Activated CD4-positive, alpha-beta T cell treated with anti-CD3 and anti-CD28 coated beads, Interleukin-2, amount 50 U/mL, for 1 hour (primary cell): Measurements from ENCODE around the gene PDLIM4.

Source experiments
- DNase-seq: peaks from one replicate; pipeline ENCODE4 v3.0.0-alpha.2; 2020

Gene PDLIM4

DNA sequence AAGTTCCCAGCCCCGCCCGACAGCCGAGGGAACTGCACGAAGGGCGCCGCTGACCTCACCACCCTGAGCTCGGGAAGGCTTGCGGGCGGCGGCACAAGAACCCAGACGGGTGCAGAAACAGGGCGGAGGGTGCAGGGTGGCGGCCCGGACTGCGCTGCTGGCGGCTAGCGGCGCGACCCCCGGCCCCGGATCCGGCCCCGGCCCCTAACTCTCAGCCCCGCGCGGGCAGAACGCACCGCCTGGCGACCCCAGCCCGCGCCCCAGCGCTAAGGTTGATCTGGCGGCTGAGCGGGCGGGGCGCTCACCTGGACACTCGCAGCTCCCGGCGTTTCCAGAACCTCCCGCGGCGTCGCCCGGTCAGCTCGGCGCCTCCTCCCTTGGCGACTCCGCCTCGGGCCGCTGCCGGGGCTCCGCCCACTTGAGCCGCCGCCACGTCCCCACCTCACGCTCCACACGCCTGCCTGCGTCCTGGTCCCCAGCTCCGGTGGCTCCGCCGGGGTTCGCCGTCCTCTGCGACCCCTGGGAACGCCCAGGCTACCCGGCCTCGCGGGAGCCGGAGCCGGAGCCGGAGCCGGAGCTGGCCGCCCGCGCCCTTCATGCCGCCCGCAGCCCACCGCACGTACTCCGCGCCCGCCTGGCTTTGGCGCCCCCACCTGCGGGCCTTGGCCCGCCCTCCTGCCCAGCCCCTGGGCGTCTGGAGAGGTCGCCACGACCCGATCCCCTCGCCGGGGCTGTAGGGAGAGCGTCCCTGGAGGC, 29.8 kb upstream of the PDLIM4 start, which contains the start of gene P4HA2:
Gene P4HA2, minus strand, starts transcription at position 369 of the 756 bp plus-strand sequence. CDS start 9,227 bp downstream, outside the sequence.
- peak; percentile 10 for DNase-seq

DNA sequence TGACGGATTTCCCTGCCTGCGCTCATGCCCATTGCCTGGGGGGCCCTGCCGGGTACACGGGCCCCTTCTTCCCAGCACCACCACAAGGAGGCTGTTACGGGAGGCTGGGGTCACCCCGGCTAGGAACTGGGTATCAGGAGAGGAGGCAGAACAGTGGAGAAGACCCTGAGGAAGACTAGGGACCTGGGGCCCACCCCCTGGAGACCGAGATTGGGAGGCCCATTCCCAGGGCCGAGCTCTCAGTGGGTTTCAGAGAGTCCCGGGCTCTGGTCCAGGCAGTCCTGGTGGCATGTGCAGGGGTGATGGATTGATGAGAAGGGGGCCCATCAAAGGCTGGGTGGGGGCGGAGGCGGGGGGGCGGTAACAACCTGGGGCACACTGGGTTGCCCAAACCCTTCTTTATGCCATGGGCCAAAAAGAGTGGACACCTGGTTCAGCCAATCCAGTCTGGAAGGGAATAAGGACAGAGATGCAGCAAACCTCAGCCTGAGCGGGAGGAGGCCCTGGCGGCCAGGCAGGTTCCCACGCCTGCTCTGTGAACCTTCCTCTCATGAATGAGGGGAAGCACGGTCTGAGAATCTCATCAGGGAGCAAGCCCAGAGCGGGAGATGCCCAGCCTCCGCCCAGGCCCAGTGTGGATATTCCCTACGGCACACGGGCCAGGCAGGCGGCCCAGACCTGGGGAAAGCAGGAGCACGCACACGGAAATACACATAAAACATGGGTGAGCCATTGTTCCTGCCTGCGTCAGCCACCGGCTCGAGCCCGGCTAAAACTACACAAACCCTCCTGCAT, 29.1 kb upstream of the PDLIM4 start:
- no peak for DNase-seq

DNA sequence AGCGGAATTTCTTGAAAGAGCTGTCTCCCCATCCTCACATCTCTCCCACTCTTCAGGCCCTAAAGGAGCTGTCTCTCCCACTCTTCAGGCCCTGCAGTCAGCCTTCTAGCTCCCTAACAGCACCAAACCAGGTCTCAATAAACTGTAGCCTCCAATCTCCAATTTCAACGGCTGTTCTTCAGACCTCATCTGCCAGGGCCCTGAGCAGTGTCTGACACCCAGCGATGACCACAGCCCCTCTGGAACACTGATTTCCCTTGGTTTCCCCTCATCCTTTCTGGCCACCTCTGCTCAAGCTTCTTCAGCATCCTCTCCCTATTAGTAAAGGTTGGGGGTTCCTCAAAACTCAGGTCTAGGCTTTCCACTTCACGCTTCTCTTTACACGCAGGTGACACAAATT, 28.3 kb upstream of the PDLIM4 start:
- no peak for DNase-seq

DNA sequence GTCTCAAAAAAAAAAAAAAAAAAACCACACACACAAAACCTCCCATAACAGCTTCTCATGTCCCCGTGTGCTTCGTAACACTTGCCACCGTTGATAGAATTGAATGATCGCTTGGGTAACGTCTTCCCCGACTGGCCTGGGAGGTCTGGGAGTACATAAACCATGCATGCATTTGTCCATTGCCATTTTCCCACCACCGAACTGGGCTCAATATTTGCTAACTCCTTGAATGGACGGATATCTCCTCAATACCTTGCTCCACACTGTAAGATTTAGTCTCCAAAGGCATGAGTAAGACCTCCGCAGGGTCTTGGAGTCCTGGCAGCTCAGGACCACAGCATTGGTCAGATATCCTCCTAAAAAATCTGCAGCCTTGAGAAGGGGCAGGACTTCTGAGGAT, 26.6 kb upstream of the PDLIM4 start:
- no peak for DNase-seq

DNA sequence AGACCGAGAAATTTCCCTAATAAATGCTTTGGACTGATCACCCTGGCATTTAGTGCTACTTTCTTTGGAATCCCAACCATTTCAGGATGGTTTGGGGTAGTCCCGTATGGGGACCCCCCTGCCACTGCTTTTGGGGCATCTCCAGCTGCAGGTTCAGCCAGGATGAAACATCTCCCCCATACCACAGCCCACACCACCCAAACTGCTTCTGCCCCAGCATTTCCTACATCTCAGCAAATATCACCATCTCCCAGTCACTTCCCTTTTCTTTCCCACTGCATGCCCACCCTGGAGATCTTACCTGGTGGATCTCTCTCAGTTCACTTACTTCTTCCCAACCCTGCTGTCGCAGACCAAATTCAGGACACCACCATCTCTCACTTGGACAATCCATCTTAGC, 25.0 kb upstream of the PDLIM4 start:
- no peak for DNase-seq

DNA sequence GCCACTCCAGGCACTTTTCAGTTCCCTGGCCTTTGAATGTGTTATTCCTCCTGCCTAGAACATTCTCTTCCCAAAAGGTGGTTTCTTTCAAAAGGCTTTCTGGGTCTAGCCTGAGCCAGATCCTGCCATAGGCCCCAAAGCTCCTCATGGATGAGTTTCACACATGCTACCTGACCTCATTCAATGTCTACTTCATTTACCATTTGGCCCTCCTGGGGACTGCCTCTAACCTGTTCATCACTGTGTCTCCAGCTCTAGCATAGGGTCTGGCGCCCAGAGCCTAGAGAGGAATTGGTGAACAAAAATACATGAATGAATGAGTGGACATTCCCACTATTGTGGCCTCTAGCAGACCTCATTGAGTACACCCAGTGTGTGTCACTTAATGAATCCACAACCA, 24.4 kb upstream of the PDLIM4 start:
- no peak for DNase-seq

DNA sequence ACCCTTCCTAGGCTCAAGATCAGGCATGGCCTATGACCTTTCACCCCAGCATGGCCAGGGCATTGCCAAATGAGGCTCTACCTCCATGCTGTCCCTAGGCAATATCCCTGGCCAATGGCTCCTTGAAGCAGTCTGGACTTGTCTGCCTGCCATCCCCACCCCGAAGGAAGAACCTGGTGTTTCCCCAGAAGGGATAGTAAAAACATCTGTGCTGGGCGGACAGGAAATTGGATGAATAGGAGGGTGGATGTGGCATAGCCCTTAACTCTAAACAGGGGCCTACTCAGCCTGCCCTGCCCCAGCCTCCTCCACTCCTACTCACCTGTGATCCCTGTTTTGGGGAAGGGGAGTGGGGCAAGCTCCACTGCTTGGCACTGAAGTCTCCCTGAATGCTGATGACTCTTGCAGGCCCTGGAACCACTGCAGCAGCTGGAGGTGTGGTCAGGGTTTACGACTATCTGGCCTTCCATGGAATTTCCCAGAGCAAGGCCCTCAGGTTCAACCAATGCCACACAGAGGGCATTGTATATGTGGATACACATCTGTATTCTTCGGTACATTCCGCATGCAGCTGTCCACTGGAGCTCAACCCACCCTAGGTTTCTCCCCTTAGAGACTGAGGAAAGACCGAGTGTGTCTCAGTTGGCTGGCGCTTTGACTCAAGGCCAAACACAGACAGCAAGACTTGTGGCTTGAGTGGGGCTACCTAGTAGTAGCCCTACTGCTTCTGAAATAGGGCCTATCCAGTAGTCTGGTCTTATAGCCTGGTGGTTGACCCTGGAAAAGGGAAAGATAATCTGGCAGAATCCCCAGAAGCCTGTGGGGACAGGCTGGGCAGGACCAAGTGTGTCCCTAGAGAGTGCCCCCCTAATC, 23.4 kb upstream of the PDLIM4 start:
- DNase-seq: no peak

DNA sequence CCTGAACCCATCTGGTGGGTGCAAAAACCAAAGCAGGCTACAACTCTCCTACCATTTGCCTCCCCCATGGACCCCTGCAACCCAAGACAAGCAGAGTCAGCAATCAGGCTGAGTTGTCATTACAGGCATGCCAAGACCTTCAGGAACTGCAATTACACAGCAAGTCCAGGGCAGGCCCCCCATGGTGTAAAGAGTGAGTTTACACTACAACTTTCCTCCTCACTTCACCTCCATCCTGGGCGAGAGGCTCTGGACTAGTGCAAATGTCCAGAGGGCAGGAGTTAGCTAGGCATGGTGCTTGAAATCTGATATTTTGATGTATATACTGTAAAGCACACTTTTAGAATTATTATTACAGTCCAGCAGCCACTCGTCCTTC, 22.8 kb upstream of the PDLIM4 start:
- no peak for DNase-seq

DNA sequence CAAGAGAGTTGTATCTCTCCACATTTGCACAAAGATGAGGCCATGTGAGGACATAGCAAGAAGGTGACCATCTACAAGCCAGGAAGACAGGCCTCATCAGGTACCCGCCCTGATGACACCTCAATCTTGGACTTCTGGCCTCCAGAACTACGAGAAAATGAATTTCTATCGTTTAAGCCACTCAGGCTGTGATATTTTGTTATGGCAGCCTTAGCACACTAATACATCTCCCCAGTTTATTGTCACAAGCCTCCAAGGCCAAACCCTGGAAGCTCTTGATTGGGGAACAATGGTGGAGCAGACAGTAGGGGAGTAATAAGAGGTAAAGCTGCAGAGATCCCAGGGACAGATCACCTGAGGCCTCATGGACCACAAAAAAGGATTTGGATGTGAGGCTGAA, 22.2 kb upstream of the PDLIM4 start:
- no peak for DNase-seq

DNA sequence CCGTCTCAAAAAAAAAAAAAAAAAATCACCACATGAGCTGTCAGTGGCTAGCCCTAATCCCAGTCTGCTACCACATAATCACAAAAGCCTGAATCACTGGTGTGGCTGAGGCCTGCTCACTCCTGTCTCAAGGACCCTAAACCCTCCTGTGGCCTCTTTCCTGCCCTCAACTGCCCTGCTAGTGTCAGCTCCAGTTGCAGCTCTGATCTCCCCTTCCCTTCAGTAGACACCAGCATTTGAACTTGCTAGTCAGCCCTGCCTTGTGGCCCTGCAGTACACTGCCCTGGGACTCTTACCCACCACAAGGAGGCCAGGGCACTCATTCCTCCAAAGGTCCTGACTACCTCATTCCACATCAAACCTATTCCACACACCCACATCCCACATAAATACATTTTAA, 20.4 kb upstream of the PDLIM4 start:
- no peak for DNase-seq

DNA sequence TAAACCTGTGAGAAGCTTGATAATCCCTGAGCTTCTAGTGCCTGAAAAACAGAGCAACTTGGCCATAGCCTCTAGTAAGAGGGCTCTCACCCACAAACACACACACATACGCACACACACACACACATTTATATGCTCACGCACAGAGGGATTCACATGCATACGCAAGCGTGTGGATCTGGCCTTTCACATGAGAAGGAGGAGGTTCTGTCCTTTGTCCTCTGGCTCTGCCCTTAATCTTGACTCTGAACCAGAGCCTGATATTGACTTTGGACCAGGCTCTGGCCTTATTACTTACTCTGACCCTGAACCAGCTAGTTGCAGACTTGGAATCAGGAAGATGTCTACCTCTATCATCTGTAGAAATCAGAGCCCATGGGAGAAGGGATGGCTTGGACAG, 19.8 kb upstream of the PDLIM4 start:
- DNase-seq: no peak

DNA sequence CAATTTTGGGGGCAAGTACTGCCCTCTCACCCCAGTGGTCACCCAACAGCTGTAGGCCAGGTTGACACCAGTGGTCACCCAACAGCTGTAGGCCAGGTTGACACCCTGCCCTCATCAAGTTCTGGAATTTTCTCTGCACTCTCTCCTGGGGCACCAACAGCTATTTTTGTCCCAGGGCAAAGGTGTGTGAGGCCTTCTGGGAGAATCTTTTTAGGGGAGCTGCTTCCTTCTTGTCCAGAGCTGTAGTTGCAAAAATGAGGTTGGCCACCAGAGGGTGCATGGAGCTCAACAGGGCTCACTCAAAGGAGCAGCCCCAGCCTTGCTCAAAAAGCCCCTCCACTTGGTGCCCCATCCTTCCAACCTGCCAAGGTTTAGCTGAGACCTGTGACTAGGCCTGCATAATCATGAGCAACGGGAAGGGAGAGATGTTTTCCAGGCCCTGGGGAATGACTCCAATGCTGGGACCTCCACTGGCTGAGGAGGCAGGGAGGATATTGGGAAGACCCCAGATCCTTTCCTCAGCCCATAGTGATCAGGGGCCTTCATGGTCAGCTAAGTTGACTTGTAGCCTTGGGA, 19.2 kb upstream of the PDLIM4 start:
- DNase-seq: peak; percentile 72

DNA sequence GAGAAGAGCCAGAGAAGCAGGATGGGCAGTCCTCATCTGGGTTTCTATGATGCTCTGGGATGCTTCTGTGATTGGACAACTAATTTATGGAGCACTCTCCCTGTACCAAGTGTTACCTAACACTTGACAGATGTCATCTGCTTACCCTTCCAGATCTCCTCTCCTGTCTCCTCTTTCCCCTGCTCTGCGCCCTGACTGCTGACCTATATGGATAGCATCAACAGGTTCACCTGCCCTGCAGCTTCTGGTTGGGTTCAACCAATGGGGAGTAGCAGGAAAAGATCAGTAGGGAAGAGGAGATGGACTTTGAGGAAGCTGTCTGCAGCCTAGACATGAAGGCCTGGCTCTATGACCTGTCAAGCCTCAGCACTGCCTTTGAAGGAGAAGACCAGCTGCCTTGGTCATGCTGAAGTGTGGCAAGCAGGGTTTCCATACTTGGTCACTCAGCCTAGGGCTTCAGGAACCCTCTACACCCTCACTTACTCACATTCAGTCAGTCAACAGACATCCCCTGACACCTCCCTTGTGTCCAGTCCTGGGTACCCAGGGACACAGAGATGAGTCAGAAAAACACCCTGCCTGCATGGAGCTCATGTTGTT, 18.5 kb upstream of the PDLIM4 start:
- DNase-seq: no peak

DNA sequence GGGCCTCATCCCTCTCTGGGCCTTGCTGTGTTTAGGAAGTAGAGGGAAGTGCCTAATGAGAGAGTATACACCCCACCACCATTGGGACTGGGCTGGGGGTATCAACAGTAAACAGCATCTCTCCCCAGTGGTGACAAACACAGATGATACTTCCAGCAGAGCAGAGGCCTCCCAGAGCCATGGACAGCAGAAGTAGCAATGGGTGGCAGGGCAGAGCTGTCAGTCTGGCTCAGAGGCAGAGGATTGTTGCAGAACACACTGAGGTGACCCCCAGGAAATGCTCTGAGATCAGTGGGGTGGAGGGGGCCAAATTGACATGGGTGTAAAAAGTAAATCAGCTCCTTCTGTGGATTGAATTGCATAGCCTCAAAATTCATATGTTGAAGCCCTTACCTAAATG, 17.7 kb upstream of the PDLIM4 start:
- DNase-seq: no peak

DNA sequence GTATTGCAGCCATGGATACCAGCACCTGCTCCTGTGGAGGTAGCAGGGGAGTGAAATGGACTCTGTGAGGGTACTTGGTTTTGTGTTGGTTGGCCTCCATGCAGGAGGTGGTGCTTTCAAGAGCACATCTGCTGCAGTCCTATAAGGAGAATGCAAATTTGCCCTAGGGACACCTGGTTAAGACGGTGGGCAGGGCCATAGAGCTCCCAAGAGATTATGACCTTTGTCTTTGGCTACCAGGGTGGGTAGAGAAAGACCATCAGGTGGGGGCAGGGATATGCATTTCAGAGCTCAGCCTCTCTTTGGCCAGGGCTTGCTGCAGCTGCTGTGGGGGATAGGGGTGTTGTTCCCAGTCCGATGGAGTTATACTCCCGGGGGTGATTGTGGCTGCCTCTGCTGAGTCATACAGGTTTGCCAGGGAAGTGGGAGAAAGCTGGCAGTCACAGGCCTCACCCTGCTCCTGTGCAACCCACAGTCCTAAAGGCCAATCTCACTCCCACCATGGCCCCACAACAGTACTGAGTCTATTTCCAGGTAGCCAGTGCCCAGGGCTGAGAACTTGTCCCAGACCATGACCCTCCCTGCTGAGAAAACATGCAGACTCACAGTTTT, 14.0 kb upstream of the PDLIM4 start:
- DNase-seq: no peak

DNA sequence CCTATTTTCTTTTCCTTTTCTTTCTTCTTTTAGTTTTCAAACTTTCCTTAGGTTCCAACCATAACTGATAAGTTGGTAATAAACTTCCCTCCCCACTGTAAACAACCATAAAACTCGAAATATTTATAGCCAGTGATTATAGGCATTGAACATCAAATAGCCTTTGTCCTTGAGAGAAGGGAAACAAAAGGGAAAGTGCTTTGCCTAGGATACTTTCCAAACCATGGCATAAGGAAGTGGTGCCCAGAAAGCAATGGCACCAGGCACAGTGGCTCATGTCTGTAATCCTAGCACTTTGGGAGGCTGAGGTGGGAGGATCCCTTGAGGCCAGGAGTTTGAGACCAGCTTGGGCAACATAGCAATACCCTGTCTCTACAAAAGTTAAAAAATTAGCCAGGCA, 11.9 kb upstream of the PDLIM4 start:
- no peak for DNase-seq

DNA sequence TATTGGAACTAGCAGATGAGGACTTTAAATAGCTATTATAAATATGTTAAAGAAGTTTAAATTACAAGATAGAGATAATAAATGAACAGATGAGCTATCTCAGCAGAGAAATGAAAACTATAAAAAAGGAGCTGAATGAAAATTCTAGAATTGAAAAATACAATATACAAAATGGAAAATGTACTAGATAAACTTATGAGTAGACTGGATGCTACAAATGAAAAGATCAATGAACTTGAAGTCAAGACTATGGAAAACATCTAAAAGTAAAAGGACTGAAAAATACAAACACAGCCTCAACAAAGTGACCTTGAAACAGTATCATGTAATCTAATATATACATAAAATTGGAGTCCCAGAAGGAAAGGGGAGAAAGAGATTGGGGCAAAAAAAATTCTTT, 10.7 kb upstream of the PDLIM4 start:
- no peak for DNase-seq

DNA sequence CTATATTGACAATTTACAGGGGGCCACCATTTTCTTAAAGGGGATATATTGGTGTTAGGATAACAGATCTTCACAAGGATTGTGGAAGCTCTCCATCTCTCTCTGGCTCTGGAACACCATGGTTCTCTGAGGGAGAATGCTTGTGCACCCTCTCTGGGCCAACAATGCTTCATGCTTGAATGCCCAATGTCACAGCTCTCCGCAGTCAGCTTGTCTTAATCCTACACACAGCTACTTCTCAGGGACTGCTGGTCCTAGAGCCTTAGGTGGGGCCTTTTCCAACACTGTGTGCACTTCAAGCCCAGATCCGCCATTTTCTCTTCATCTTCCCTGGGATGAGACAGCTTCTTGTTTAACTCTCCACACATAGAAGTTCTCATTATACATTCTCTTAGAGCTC, 6.9 kb upstream of the PDLIM4 start:
- DNase-seq: no peak

DNA sequence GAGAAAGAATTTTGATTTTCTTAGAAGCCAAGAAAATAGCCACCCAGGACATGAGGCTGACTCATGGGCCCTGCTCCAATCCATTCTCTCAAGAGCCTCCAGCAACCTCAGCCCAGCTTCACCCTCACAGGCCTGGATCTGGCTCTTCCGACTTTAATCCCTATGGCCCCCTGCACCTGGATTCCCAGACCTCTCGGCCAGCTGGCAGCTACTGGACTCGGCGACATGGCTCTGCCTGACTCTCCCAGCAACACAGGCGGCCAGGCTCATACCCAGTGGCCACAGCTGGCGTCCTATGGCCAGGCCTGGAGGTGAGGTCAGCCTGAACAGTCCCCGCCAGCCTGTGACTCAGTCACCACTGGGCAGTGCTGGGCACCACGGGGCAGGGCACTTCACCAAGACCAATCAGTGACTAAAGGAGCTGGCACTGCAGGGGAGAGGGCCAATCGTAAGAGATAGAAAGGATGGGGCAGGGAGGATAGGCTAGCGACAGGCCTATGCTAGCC, 6.2 kb upstream of the PDLIM4 start:
- DNase-seq: no peak

DNA sequence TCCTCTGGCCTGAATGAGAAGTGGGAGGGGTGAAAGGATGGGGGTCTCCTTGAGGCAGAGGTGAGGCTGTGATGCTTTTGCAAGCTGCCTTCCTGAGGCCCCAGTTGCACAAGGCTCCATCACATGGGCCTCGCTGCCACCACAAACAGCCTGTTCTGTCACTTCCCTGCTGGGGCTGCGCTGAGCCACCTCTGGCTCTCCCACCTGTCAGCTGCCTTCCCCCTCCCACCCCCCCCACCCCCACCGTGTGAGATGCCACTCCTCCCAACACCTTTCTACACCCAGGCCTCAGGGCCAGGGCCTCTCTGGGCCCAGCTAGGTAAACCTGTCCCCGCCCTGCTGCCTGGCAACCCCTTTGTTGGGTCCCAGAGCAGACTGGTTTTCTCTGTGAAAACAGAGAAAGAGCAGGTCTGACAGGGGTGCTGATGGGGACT, 4.5 kb upstream of the PDLIM4 start:
- DNase-seq: no peak

DNA sequence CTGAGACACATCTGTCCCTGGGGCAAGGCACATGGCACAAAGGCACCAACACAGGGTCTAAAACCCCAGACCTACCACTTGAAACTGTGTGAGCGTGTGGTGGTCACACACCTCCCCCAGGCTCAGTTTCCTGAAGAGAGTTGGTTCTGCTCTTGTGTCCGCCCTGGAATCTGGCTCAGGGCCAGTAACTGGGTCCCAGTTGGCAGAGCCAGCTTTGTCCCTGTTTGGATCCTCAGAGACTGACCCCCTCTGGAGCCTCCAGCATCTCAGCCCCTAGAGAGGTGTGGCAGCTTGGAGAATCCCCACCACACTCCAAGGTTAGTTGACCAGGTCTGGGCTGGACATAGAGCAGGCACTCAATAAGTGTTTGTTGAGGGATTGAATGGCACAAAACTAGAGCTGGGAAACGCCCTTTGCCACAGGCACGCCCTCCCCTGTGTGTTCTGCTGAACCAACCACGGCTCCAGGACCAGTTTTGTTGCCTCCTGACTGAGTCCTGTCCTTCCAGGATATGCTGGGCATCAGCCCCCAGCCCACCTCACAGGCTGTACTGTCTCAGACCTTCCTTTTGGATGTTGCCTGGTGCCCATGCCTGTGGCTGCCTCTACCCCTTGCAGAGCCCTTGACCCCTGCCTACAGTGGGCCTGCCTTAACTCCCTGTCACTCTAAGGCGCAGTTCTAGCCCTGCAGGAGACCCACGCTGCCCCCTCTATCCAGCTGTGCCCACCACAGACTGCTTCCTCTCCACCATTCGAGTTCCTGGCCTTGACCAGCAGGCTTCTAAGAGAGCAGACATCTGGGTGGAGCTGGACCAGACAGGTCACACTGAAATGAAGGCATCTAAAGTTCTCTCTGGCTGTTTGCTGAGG, 3.8 kb upstream of the PDLIM4 start:
- no peak for DNase-seq
